OCI-LY1 (cell line): ENCODE measurements around the gene MYZAP.

Source experiments
- H2AFZ ChIP-seq: fragments of 200-600 bp; sonication (generic), shearing (Covaris generic); 2 replicates; pipeline ENCODE4 v1.6.0; 2014; ENCODE audit warnings: antibody characterized with exemption, mild to moderate bottlenecking, low read length
- H3F3A ChIP-seq: fragments of 200-600 bp; sonication (generic), shearing (Covaris generic); 2 replicates; pipeline ENCODE4 v1.6.0; 2014; ENCODE audit warnings: mild to moderate bottlenecking, antibody characterized with exemption, low read length, moderate library complexity; ENCODE audit not compliant: insufficient read depth
- H3K27ac ChIP-seq: fragments of 200-600 bp; sonication (generic); 2 replicates; pipeline ENCODE4 v1.5.1; 2014; ENCODE audit warnings: low read length, mixed run types, mild to moderate bottlenecking, low read depth; ENCODE audit not compliant: poor library complexity, severe bottlenecking
- H3K27me3 ChIP-seq: fragments of 200-600 bp; sonication (generic); 2 replicates; pipeline ENCODE4 v1.6.0; 2014; ENCODE audit warnings: antibody characterized with exemption, mild to moderate bottlenecking, low read length, moderate library complexity; ENCODE audit not compliant: insufficient read depth
- H3K36me3 ChIP-seq: fragments of 200-600 bp; sonication (generic); 2 replicates; pipeline ENCODE4 v1.6.1; 2014; ENCODE audit warnings: mild to moderate bottlenecking, antibody characterized with exemption, low read length, moderate library complexity, mixed read lengths; ENCODE audit not compliant: insufficient read depth
- H3K4me1 ChIP-seq: fragments of 200-600 bp; sonication (generic); 2 replicates; pipeline ENCODE4 v1.5.1; 2014; ENCODE audit warnings: mild to moderate bottlenecking, low read length, moderate library complexity; ENCODE audit not compliant: insufficient read depth, severe bottlenecking
- H3K4me2 ChIP-seq: fragments of 200-600 bp; sonication (generic), shearing (Covaris generic); 2 replicates; pipeline ENCODE4 v1.6.1; 2014; ENCODE audit warnings: low read length
- H3K4me3 ChIP-seq: fragments of 200-600 bp; sonication (generic); 2 replicates; pipeline ENCODE4 v1.5.1; 2014; ENCODE audit warnings: low read length, low read depth, mild to moderate bottlenecking, mixed read lengths; ENCODE audit not compliant: poor library complexity, severe bottlenecking
- H3K79me2 ChIP-seq: fragments of 200-600 bp; shearing (Covaris generic); 2 replicates; pipeline ENCODE4 v1.6.1; 2016; ENCODE audit warnings: mixed run types, low read length, mixed read lengths; ENCODE audit not compliant: insufficient read depth
- H3K9ac ChIP-seq: fragments of 200-600 bp; sonication (generic), shearing (Covaris generic); 2 replicates; pipeline ENCODE4 v1.6.1; 2014; ENCODE audit warnings: mild to moderate bottlenecking, low read length, mixed read lengths
- H3K9me2 ChIP-seq: fragments of 200-600 bp; sonication (generic), shearing (Covaris generic); 2 replicates; pipeline ENCODE4 v1.6.1; 2014; ENCODE audit warnings: low read depth, mild to moderate bottlenecking, low read length, mixed read lengths
- H3K9me3 ChIP-seq: fragments of 200-600 bp; shearing (Covaris generic); 2 replicates; pipeline ENCODE4 v1.6.1; 2014; ENCODE audit warnings: low read length, mixed read lengths
- H4K20me1 ChIP-seq: fragments of 200-600 bp; sonication (generic), shearing (Covaris generic); 2 replicates; pipeline ENCODE4 v1.6.0; 2016; ENCODE audit warnings: mild to moderate bottlenecking, low read length; ENCODE audit not compliant: insufficient read depth
- CTCF ChIP-seq: fragments of 200-600 bp; sonication (generic), shearing (Covaris generic); IDR thresholded peaks from 2 replicates; pipeline ENCODE4 v1.5.1; 2017; ENCODE audit warnings: mild to moderate bottlenecking, antibody characterized with exemption, low read length, moderate library complexity, mixed read lengths
- EZH2 ChIP-seq: fragments of 200-600 bp; sonication (generic), shearing (Covaris generic); IDR thresholded peaks from 2 replicates; pipeline ENCODE4 v1.8.0; 2017; ENCODE audit warnings: borderline replicate concordance, mixed run types, mild to moderate bottlenecking, antibody characterized with exemption, low read length, moderate library complexity, mixed read lengths

The MYZAP gene

DNA sequence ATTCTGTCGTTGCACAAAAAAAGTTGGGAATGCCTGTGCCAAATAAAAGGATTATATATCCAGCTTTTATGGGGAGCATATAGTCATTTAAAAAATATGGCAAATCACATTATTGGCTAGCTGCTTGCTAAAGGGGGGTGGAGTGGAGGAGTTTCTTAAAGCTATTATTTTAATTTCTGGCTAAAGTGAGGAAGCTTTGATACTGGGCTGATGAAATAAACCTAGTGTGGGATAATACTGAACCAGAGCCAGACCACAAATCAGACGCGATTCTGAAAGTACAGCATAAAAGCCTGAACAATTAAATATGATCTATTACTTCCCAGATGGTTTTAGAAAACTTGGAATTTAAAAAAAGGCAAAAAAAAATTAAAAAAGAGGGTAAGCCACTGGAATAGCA lies 129.2 kb downstream of the MYZAP start:
- Histone ChIP-seq H3K9me3 (no peaks in the 10 kb centered on the region), H3K4me1 (no peaks in the 10 kb centered on the region), H3K9ac (no peak overlapping the region), H3K27me3 (no peaks in the 10 kb centered on the region), H4K20me1 (no peaks in the 10 kb centered on the region), H3K9me2 (no peaks in the 10 kb centered on the region), H3K36me3 (peaks cover 30% of the 10 kb centered on the region), H2AFZ (no peak overlapping the region), H3K79me2 (no peaks in the 10 kb centered on the region), H3K4me2 (no peak overlapping the region), H3F3A (0 out of 2 replicates have a peak, but pooled peaks cover 6% of the 10 kb centered on the region), H3K27ac (no peak overlapping the region), H3K4me3 (no peak overlapping the region)
- TF ChIP-seq CTCF (no peak), EZH2 (no peak)

DNA sequence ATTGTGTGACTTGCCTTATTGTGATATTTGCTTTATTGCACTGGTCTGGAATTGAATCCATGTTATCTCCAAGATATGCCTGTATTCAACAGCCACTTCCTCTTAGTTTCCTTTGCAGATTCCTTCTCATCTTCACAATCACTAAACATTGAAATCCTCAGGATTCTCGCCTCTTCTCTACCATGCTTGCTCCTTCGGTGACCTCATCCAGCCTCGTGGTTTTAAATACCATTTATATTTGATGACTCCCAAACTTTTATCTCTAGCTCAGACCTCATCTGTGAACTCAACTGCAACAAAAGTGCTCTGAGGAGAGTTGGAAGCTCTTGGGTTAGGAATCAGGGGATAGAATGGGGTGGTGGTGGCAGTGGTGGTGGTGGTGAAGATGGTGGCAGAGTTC lies 134.7 kb downstream of the MYZAP start:
- Histone ChIP-seq H3K27ac (no peak overlapping the region), H3F3A (no peaks in the 10 kb centered on the region)

DNA sequence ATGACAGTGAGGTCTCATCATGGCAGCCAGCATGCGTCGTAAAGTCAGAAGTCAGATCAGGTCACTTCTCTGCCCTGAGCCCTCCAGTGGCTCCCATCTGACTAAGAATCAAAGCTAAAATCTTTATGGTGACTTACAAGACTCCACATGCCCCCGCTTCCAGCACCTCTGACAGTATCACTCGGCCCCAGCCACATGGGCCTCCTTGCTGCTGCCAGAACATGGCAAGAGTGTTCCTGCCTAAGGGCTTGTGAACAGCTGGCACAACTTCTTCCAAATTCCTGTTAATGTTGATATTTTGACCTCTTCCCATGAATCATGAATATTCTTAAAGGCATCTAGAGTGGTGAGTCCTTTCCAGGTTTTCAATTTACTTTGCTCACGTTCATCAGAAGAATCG lies 135.3 kb downstream of the MYZAP start:
- TF ChIP-seq CTCF (no peak), EZH2 (no peak)
- no peak overlapping the region for H3K4me2 ChIP-seq
- no peak overlapping the region for H3K4me3 ChIP-seq
- no peaks in the 10 kb centered on the region for H3F3A ChIP-seq
- H4K20me1 ChIP-seq = no peaks in the 10 kb centered on the region
- H3K9me3 ChIP-seq = no peaks in the 10 kb centered on the region
- no peak overlapping the region for H3K9ac ChIP-seq
- H2AFZ ChIP-seq = no peak overlapping the region
- H3K36me3 ChIP-seq = no peaks in the 10 kb centered on the region
- H3K27me3 ChIP-seq = no peaks in the 10 kb centered on the region
- no peaks in the 10 kb centered on the region for H3K9me2 ChIP-seq
- no peaks in the 10 kb centered on the region for H3K4me1 ChIP-seq
- no peak overlapping the region for H3K27ac ChIP-seq
- H3K79me2 ChIP-seq = no peaks in the 10 kb centered on the region

More for the DNA sequence above, 134.7 kb downstream of the MYZAP start:
- Histone ChIP-seq H3K4me3 (no peak overlapping the region), H3K9ac (no peak overlapping the region), H3K27me3 (no peaks in the 10 kb centered on the region), H4K20me1 (no peaks in the 10 kb centered on the region), H3K36me3 (no peaks in the 10 kb centered on the region), H3K79me2 (no peaks in the 10 kb centered on the region), H3K4me1 (no peaks in the 10 kb centered on the region), H3K9me3 (no peaks in the 10 kb centered on the region), H3K4me2 (no peak overlapping the region), H2AFZ (no peak overlapping the region), H3K9me2 (no peaks in the 10 kb centered on the region)
- no peak for TF ChIP-seq EZH2
- TF ChIP-seq CTCF = no peak
